OCI-LY1 (cell line): Measurements from ENCODE around the gene LSAMP.

Experiments
- H2AFZ ChIP-seq: fragments of 200-600 bp; sonication (generic), shearing (Covaris generic); 2 replicates; pipeline ENCODE4 v1.6.0; 2014; ENCODE audit warnings: antibody characterized with exemption, mild to moderate bottlenecking, low read length
- H3F3A ChIP-seq: fragments of 200-600 bp; sonication (generic), shearing (Covaris generic); 2 replicates; pipeline ENCODE4 v1.6.0; 2014; ENCODE audit warnings: mild to moderate bottlenecking, antibody characterized with exemption, low read length, moderate library complexity; ENCODE audit not compliant: insufficient read depth
- H3K27ac ChIP-seq: fragments of 200-600 bp; sonication (generic); 2 replicates; pipeline ENCODE4 v1.5.1; 2014; ENCODE audit warnings: low read length, mixed run types, mild to moderate bottlenecking, low read depth; ENCODE audit not compliant: poor library complexity, severe bottlenecking
- H3K27me3 ChIP-seq: fragments of 200-600 bp; sonication (generic); 2 replicates; pipeline ENCODE4 v1.6.0; 2014; ENCODE audit warnings: antibody characterized with exemption, mild to moderate bottlenecking, low read length, moderate library complexity; ENCODE audit not compliant: insufficient read depth
- H3K36me3 ChIP-seq: fragments of 200-600 bp; sonication (generic); 2 replicates; pipeline ENCODE4 v1.6.1; 2014; ENCODE audit warnings: mild to moderate bottlenecking, antibody characterized with exemption, low read length, moderate library complexity, mixed read lengths; ENCODE audit not compliant: insufficient read depth
- H3K4me1 ChIP-seq: fragments of 200-600 bp; sonication (generic); 2 replicates; pipeline ENCODE4 v1.5.1; 2014; ENCODE audit warnings: mild to moderate bottlenecking, low read length, moderate library complexity; ENCODE audit not compliant: insufficient read depth, severe bottlenecking
- H3K4me2 ChIP-seq: fragments of 200-600 bp; sonication (generic), shearing (Covaris generic); 2 replicates; pipeline ENCODE4 v1.6.1; 2014; ENCODE audit warnings: low read length
- H3K4me3 ChIP-seq: fragments of 200-600 bp; sonication (generic); 2 replicates; pipeline ENCODE4 v1.5.1; 2014; ENCODE audit warnings: low read length, low read depth, mild to moderate bottlenecking, mixed read lengths; ENCODE audit not compliant: poor library complexity, severe bottlenecking
- H3K79me2 ChIP-seq: fragments of 200-600 bp; shearing (Covaris generic); 2 replicates; pipeline ENCODE4 v1.6.1; 2016; ENCODE audit warnings: mixed run types, low read length, mixed read lengths; ENCODE audit not compliant: insufficient read depth
- H3K9ac ChIP-seq: fragments of 200-600 bp; sonication (generic), shearing (Covaris generic); 2 replicates; pipeline ENCODE4 v1.6.1; 2014; ENCODE audit warnings: mild to moderate bottlenecking, low read length, mixed read lengths
- H3K9me2 ChIP-seq: fragments of 200-600 bp; sonication (generic), shearing (Covaris generic); 2 replicates; pipeline ENCODE4 v1.6.1; 2014; ENCODE audit warnings: low read depth, mild to moderate bottlenecking, low read length, mixed read lengths
- H3K9me3 ChIP-seq: fragments of 200-600 bp; shearing (Covaris generic); 2 replicates; pipeline ENCODE4 v1.6.1; 2014; ENCODE audit warnings: low read length, mixed read lengths
- H4K20me1 ChIP-seq: fragments of 200-600 bp; sonication (generic), shearing (Covaris generic); 2 replicates; pipeline ENCODE4 v1.6.0; 2016; ENCODE audit warnings: mild to moderate bottlenecking, low read length; ENCODE audit not compliant: insufficient read depth
- CTCF ChIP-seq: fragments of 200-600 bp; sonication (generic), shearing (Covaris generic); IDR thresholded peaks from 2 replicates; pipeline ENCODE4 v1.5.1; 2017; ENCODE audit warnings: mild to moderate bottlenecking, antibody characterized with exemption, low read length, moderate library complexity, mixed read lengths
- EZH2 ChIP-seq: fragments of 200-600 bp; sonication (generic), shearing (Covaris generic); IDR thresholded peaks from 2 replicates; pipeline ENCODE4 v1.8.0; 2017; ENCODE audit warnings: borderline replicate concordance, mixed run types, mild to moderate bottlenecking, antibody characterized with exemption, low read length, moderate library complexity, mixed read lengths

Gene LSAMP

GRCh38 chr3:116112696-116113095 is 332.6 kb downstream of the LSAMP start:
- Histone ChIP-seq H3K9me3 (no peaks in the 10 kb centered on the region), H3K79me2 (no peaks in the 10 kb centered on the region), H3F3A (no peaks in the 10 kb centered on the region), H3K27me3 (no peaks in the 10 kb centered on the region), H3K36me3 (no peaks in the 10 kb centered on the region), H3K27ac (no peak overlapping the region), H2AFZ (no peak overlapping the region), H3K4me3 (no peak overlapping the region), H3K9ac (no peak overlapping the region), H4K20me1 (no peaks in the 10 kb centered on the region), H3K4me2 (no peak overlapping the region), H3K9me2 (no peaks in the 10 kb centered on the region), H3K4me1 (no peaks in the 10 kb centered on the region)
- TF ChIP-seq EZH2: no peak

GRCh38 chr3:116111765-116112164 is 333.5 kb downstream of the LSAMP start:
- H3K4me2 ChIP-seq: no peak overlapping the region
- H3K4me1 ChIP-seq: no peaks in the 10 kb centered on the region
- no peaks in the 10 kb centered on the region for H3F3A ChIP-seq
- H3K79me2 ChIP-seq: no peaks in the 10 kb centered on the region
- no peak overlapping the region for H3K9ac ChIP-seq
- no peak for TF ChIP-seq EZH2
- no peak for TF ChIP-seq CTCF
- H3K9me2 ChIP-seq: no peaks in the 10 kb centered on the region
- H2AFZ ChIP-seq: no peak overlapping the region
- no peaks in the 10 kb centered on the region for H3K36me3 ChIP-seq
- H4K20me1 ChIP-seq: no peaks in the 10 kb centered on the region
- H3K27me3 ChIP-seq: no peaks in the 10 kb centered on the region
- no peak overlapping the region for H3K27ac ChIP-seq
- H3K9me3 ChIP-seq: no peaks in the 10 kb centered on the region
- no peak overlapping the region for H3K4me3 ChIP-seq

GRCh38 chr3:116103868-116104530 is 341.3 kb downstream of the LSAMP start:
- no peak overlapping the region for H3K9ac ChIP-seq
- H4K20me1 ChIP-seq: no peaks in the 10 kb centered on the region
- no peaks in the 10 kb centered on the region for H3K36me3 ChIP-seq
- no peak overlapping the region for H3K4me3 ChIP-seq
- no peak overlapping the region for H3K27ac ChIP-seq
- no peak overlapping the region for H2AFZ ChIP-seq
- no peaks in the 10 kb centered on the region for H3K9me2 ChIP-seq
- H3K4me1 ChIP-seq: no peaks in the 10 kb centered on the region
- H3K9me3 ChIP-seq: no peaks in the 10 kb centered on the region
- H3K27me3 ChIP-seq: no peaks in the 10 kb centered on the region
- no peak overlapping the region for H3K4me2 ChIP-seq
- TF ChIP-seq CTCF (no peak), EZH2 (no peak)
- H3F3A ChIP-seq: no peaks in the 10 kb centered on the region
- no peaks in the 10 kb centered on the region for H3K79me2 ChIP-seq

- Histone ChIP-seq H3K27me3 (no peaks in the 10 kb centered on the region), H3K4me2 (no peak overlapping the region), H3K9me2 (no peaks in the 10 kb centered on the region), H3K4me3 (no peak overlapping the region), H3K36me3 (no peaks in the 10 kb centered on the region), H3F3A (no peaks in the 10 kb centered on the region), H3K9me3 (no peaks in the 10 kb centered on the region), H3K27ac (no peak overlapping the region), H3K4me1 (no peaks in the 10 kb centered on the region), H3K9ac (no peak overlapping the region), H3K79me2 (no peaks in the 10 kb centered on the region), H4K20me1 (no peaks in the 10 kb centered on the region), H2AFZ (no peak overlapping the region)
- TF ChIP-seq CTCF (no peak), EZH2 (no peak)
Measured at GRCh38 chr3:116102037-116102436, 343.2 kb downstream of the LSAMP start.
